Measurements from ENCODE around the gene COL6A2. TPM values are rescaled to one million over a fixed set of nuclear protein-coding genes. Genes with fewer than 3 reads are reported as not detected.

COL6A2 gene
- total RNA-seq, 1 donor from 2014 or later, result 1,821 TPM

DNA sequence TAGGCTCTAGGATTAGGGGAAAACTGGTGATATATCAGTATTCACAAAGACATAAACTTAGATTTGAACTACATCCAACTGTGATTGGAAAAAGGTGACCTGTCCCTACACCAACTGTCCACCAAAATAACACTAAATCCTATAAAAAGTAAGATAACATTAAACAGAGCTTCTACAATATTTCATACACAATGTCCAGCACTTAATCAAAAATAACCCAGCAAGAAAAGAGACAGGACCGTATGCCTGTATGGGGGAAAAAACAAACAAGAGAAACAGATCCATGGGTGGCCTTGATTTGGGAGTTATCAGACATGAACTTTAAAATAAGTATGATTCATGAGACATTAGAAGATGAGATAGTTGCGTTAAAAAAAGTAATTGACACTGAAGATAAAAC, 9.7 kb upstream of the COL6A2 start:
- no peak overlapping the region for H3K27ac Mint-ChIP-seq (ENCODE audit: unreplicated experiment)
- H3K9me3 Mint-ChIP-seq (ENCODE audit: unreplicated experiment), result peaks cover 14% of the 10 kb centered on the region
- H3K4me3 Mint-ChIP-seq (ENCODE audit: unreplicated experiment), result no peak overlapping the region
- peaks cover 8% of the 10 kb centered on the region for H3K36me3 Mint-ChIP-seq (ENCODE audit: unreplicated experiment)
- TF ChIP-seq, protein P1, sequence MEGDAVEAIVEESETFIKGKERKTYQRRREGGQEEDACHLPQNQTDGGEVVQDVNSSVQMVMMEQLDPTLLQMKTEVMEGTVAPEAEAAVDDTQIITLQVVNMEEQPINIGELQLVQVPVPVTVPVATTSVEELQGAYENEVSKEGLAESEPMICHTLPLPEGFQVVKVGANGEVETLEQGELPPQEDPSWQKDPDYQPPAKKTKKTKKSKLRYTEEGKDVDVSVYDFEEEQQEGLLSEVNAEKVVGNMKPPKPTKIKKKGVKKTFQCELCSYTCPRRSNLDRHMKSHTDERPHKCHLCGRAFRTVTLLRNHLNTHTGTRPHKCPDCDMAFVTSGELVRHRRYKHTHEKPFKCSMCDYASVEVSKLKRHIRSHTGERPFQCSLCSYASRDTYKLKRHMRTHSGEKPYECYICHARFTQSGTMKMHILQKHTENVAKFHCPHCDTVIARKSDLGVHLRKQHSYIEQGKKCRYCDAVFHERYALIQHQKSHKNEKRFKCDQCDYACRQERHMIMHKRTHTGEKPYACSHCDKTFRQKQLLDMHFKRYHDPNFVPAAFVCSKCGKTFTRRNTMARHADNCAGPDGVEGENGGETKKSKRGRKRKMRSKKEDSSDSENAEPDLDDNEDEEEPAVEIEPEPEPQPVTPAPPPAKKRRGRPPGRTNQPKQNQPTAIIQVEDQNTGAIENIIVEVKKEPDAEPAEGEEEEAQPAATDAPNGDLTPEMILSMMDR (IDR thresholded peaks at IDR 0.05), result no peak
- peaks cover 17% of the 10 kb centered on the region for H3K4me1 Mint-ChIP-seq (ENCODE audit: unreplicated experiment)
- DNase-seq (ENCODE audit: extremely low spot score, unreplicated experiment), result no peak
- H3K27me3 Mint-ChIP-seq (ENCODE audit: unreplicated experiment), result no peaks in the 10 kb centered on the region

DNA sequence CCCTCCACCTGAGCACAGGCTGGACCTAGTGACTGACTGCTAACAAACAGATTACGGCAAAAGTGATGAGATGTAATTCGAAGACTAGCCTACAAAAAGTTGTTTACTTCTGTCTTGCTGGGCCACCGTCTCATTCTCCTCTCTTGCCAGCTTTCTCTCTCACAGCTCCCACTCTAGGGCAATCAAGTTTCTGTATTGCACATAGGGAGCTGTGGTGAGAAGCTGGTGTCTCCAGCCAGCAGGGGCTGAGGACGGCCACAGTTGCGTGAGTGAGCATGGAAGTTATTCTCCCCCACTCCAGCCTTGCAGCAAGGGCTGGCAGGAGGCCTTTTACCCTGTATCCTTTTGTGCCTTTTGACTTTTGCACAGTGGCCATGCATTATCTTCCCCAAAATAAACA, 8.6 kb upstream of the COL6A2 start:
- no peak overlapping the region for H3K4me3 Mint-ChIP-seq (ENCODE audit: unreplicated experiment)
- peaks cover 14% of the 10 kb centered on the region for H3K9me3 Mint-ChIP-seq (ENCODE audit: unreplicated experiment)
- no peak overlapping the region for H3K27ac Mint-ChIP-seq (ENCODE audit: unreplicated experiment)
- TF ChIP-seq, protein P1 (IDR thresholded peaks at IDR 0.05), result no peak
- H3K4me1 Mint-ChIP-seq (ENCODE audit: unreplicated experiment), result peaks cover 8% of the 10 kb centered on the region
- DNase-seq (ENCODE audit: extremely low spot score, unreplicated experiment), result peak; percentile 51
- H3K27me3 Mint-ChIP-seq (ENCODE audit: unreplicated experiment), result no peaks in the 10 kb centered on the region
- peaks cover 8% of the 10 kb centered on the region for H3K36me3 Mint-ChIP-seq (ENCODE audit: unreplicated experiment)

DNA sequence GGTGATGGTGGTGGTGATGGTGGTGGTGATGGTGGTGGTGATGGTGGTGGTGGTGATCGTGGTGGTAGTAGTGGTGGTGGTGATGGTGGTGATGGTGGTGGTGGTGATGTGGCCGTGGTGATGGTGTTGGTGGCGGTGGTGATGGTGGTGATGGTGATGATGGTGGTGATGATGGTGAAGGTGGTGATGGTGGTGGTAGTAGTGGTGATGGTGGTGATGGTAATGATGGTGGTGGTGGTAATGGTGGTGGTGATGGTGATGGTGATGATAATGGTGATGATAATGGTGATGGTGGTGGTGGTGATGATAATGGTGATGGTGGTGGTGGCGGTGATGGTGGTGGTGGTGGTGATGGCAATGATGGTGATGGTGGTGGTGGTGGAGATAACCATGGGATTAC, 6.8 kb upstream of the COL6A2 start:
- peaks cover 14% of the 10 kb centered on the region for H3K9me3 Mint-ChIP-seq (ENCODE audit: unreplicated experiment)
- H3K4me1 Mint-ChIP-seq (ENCODE audit: unreplicated experiment), result peaks cover 8% of the 10 kb centered on the region
- H3K27me3 Mint-ChIP-seq (ENCODE audit: unreplicated experiment), result no peaks in the 10 kb centered on the region
- no peak overlapping the region for H3K27ac Mint-ChIP-seq (ENCODE audit: unreplicated experiment)
- peaks cover 8% of the 10 kb centered on the region for H3K36me3 Mint-ChIP-seq (ENCODE audit: unreplicated experiment)
- TF ChIP-seq, protein P1 (IDR thresholded peaks at IDR 0.05), result no peak
- H3K4me3 Mint-ChIP-seq (ENCODE audit: unreplicated experiment), result no peak overlapping the region
- DNase-seq (ENCODE audit: extremely low spot score, unreplicated experiment), result peak; percentile 66

DNA sequence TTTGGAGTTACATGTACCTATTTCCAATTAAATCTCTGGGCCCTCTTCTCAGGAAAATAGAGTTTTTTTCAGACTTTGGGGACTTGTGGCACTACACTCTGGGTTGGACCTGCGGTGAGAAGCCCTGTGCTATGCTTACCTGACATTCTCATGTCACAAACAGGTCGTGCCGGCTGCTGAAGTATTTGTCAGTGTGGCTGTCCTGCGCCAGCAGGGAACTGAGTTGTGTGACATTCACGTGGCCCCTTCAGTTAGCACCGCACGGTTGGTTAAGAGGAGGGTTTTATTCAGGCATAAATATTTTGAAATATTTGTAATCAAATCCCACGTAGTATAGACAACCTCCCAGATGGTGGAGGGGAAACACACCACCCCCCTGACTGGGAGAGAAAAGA, 6.3 kb upstream of the COL6A2 start:
- Mint-ChIP-seq H3K9me3 (ENCODE audit: unreplicated experiment) (peaks cover 14% of the 10 kb centered on the region), H3K4me3 (ENCODE audit: unreplicated experiment) (no peak overlapping the region), H3K36me3 (ENCODE audit: unreplicated experiment) (peaks cover 8% of the 10 kb centered on the region), H3K27ac (ENCODE audit: unreplicated experiment) (peak overlapping the region; percentile 89), H3K4me1 (ENCODE audit: unreplicated experiment) (peaks cover 8% of the 10 kb centered on the region), H3K27me3 (ENCODE audit: unreplicated experiment) (no peaks in the 10 kb centered on the region)
- TF ChIP-seq, protein P1 (IDR thresholded peaks at IDR 0.05), result no peak
- DNase-seq (ENCODE audit: extremely low spot score, unreplicated experiment), result peak; percentile 62

DNA sequence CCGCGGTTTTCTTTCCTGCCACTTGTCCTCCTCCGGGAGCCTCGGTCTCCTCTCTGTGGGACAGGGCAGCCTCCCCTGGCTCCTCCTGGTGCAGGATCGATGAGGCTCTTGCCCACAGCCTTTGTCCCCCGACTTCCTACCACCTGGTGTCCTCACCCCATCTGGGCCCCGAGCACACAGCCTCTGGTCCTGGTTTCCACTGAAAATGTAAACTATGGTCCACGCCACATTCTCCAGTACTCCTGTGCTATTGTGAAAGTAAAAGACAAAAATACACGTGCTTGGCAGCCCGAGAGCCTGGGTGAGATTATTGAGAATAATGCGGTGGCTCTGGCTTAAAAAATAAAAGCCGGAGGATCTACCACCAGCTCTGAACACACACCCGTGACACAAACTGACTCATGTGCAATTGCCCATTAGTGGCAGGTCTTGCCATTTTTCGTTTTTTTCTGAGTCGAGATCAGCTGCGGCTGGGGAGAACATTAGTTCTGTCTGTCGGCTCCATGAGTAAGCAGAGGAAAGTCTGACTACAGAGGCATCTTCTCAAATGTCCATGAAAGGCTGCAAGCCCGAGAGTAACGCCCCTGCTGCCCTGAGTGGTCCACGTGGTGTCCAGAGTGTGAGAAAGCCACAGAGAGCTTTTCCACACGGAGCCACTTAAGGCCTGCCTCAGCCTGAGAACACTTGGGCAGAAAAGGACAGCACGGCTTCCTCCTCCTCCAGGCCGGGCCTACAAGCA, 5.7 kb upstream of the COL6A2 start:
- Mint-ChIP-seq H3K4me3 (ENCODE audit: unreplicated experiment) (no peak overlapping the region), H3K9me3 (ENCODE audit: unreplicated experiment) (peaks cover 9% of the 10 kb centered on the region), H3K36me3 (ENCODE audit: unreplicated experiment) (peaks cover 8% of the 10 kb centered on the region), H3K27ac (ENCODE audit: unreplicated experiment) (peak overlapping the region; percentile 89), H3K27me3 (ENCODE audit: unreplicated experiment) (no peaks in the 10 kb centered on the region), H3K4me1 (ENCODE audit: unreplicated experiment) (peaks cover 13% of the 10 kb centered on the region)
- DNase-seq (ENCODE audit: extremely low spot score, unreplicated experiment), result peak; percentile 82
- TF ChIP-seq, protein P1 (IDR thresholded peaks at IDR 0.05), result no peak
